ENCODE data around the gene TMEM62.
A peak's percentile ranks its signal among the peaks of the same experiment; 100 is the strongest.
"Not testable (repeated sequence)": the region's sequence is repeated elsewhere in the genome, so short reads cannot be mapped to it uniquely, and the experiment has no call there.

TMEM62 gene

DNA sequence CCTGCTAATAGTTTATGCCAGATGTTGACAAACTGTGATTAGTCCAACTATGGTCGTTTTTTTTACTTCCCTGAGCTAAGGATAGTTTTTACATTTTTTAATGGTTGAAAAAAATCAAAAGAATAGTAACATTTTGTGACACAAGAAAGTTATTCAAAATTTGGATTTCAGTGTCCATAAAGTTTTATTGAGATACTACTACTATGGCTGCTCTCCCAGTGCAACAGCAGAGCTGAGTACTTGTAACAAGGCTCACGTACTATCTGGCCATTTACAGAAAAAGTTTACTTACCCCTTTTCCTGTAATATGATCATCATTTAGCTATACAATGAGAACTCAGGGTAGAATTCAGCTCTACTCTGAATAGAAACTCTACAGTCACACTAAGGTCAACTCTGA, 11.5 kb upstream of the TMEM62 start:
- DNase-seq, result no peak

DNA sequence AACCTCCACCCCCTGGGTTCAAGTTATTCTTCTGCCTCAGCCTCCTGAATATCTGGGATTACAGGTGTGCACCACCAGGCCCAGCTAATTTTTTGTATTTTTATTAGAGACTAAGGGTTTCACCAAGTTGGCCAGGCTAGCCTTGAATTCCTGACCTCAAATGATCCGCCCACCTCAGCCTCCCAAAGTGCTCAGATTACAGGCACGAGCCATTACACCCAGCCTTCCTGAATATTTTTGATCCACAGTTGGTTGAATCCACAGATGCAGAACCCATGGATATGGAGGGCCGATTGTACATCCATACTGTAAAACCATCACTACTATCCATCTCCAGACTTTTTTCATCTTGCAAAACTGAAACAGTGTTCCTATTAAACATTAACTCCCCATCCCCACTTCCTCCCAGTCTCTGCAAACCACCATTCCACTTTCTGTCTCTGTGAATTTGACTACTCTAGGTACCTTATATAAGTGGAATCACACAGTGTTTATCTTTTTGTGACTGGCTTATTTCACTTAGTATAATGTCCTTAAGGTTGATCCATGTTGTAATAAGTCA, 8.2 kb upstream of the TMEM62 start:
- no peak for DNase-seq

DNA sequence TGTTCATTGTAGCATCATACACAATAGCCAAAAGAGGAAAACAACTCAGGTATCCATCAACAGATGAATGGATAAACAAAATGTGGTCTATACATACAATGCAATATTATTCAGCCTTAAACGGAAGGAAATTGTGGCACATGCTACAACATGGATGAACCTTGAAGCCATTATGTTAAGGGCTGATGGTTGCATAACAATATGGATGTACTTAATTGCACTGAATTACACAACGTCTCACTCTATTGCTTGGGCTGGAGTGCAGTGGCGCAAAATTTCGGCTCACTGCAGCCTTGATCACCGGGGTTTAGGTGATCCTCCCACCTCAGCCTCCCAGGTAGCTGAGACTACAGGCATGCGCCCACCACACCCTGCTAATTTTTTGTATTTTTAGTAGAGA, 7.0 kb upstream of the TMEM62 start:
- no peak for DNase-seq

DNA sequence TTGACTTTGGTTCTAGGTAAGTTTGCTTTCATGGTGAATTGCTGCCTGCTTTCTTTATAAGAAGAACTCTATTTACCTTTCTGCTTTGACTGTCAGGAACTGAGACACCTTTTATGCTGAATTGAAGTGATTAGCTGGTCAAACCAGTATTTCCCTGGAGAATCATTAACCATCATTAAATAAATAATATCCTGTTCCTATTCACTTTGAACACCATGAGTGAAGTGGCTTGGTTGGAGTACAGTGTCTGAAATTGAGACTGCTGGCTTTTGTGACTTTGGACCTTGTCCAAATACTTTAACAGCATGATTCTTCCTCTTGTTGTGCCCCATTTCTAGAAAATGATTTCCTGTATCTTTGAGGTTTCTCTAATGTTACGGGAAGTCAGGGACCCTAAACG, 5.6 kb upstream of the TMEM62 start:
- DNase-seq, result no peak

DNA sequence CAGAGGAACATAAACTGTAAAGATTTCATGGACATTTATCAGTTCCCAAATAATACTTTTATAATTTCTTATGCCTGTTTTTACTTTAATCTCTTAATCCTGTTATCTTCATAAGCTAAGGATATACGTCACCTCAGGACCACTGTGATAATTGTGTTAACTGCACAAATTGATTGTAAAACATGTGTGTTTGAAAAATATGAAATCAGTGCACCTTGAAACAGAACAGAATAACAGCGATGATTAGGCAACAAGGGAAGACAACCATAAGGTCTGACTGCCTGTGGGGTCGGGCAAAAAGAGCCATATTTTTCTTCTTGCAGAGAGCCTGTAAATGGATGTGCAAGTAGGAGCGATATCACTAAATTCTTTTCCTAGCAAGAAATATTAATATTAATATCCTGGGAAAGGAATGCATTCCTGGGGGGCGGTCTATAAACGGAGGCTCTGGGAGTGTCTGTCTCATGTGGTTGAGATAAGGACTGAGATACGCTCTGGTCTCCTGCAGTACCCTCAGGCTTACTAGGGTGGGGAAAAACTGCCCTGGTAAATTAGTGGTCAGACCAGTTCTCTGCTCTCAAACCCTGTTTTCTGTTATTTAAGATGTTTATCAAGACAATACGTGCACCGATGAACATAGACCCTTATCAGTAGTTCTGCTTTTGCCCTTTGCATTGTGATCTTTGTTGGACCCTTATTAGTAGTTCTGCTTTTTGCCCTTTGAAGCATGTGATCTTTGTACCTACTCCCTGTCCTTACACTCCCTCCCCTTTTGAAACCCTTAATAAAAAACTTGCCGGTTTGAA, 5.0 kb upstream of the TMEM62 start:
- DNase-seq, result not testable (repeated sequence)

DNA sequence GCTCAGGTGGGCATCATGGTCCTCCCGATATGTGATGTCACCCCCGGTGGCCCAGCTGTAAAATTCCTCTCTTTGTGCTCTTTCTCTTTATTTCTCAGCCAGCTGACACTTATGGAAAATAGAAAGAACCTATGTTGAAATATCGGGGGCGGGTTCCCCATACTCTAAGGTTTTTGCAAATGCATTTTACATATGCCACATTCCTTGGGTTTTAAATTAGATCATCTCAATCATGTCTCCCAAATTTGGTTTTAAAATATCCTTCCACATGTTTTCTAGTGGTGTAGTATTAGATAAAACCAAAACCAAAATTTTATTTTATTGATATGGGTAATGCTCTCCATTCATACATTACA, 4.4 kb upstream of the TMEM62 start:
- no peak for DNase-seq

DNA sequence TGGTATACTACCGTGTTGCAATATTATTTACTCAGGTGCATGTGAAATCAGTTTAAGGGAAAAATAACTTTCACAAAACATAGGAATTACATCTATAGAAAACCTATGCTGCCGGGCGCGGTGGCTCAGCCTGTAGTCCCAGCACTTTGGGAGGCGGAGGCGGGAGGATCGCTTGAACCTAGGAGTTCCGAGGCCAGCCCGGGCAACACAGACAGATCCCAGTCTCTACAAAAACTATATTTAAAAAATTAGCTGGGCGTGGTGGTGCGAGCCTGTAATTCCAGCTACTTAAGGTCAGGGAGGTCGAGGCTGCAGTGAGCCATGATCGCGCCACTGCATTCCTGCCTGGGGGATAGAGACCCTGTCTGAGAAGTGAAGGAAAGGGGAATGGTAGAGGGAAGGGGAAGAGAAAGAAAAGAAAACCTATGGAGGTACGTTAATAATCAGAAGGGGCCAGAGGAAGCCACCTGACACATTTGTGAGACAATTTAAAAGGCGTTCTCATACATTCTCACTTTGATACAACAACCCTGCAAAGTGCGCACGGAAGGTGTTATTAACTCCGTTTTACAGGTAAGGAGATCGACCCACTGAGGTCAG, 456 bp upstream of the TMEM62 start:
- peak in 5 of 51 donors; percentile 8 to 20 (median 16) for DNase-seq

DNA sequence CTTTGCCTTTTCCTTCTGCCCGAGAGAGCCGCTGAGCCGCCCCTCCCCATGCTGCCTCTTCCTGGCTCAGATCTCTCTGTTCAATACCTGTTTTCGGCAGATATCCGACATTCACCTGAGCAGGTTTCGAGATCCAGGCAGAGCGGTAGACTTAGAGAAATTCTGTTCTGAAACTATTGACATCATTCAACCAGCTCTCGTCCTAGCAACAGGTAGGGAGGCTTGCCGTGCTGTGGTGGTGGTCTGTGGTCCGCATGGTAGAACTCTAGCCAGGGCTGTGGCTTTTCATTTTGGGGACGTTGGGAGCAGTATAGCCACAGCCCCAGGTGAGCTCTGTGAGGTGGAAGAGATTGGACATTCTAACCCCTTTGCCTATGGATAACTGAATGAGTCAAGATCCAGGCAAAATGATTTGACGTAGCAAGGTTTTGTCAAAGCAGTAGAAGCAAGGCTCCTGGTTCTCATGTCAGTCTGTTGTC, 810 bp downstream of the TMEM62 start:
- DNase-seq, result peak in 11 of 51 donors; percentile 12 to 54 (median 24)

DNA sequence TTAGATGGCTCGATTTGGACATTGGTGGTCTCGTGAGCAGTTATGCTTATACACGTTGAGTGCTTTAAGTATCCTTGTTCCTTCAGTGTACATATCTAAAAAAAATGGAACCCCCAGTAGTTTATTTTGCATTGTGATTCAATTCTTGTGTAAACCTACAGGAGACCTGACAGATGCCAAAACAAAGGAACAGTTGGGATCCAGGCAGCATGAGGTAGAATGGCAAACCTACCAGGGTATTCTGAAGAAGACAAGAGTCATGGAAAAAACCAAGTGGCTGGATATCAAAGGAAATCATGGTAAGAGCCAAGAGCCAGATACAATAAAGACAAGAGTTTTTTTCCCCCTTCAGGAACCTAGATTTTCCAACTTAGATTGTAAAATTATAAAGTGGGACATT, 2.0 kb downstream of the TMEM62 start:
- no peak for DNase-seq

DNA sequence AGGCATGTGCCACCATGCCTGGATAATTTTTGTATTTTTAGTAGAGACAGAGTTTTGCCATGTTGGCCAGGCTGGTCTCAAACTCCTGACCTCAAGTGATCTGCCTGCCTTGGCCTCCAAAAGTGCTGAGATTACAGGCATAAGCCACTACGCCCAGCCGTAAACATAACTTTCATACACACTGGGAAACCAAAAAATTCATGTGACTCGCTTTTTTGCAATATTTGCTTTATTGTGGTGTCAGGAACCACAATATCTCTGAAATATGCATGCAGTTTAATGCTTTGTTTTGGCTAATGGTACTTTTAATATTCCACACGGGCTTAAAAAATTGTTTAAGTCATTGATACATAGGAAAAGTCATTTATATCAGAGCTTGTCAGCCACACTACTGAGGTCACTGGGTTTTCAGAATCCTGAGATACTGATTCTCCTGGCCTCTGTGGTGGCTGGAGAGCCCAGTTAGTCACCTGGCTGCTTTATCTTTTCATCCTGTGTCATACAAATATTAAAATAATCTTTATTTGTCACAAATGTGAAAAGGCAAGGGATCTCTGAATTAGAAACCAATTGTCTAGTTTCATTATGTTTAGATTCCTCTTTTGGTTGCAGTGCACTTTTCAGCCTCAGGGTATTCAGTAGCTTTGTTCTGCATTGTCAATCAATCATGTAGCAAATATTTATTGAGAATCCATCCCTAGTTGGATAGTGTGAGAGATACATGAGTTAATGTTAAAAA, 10.0 kb downstream of the TMEM62 start:
- DNase-seq, result no peak

DNA sequence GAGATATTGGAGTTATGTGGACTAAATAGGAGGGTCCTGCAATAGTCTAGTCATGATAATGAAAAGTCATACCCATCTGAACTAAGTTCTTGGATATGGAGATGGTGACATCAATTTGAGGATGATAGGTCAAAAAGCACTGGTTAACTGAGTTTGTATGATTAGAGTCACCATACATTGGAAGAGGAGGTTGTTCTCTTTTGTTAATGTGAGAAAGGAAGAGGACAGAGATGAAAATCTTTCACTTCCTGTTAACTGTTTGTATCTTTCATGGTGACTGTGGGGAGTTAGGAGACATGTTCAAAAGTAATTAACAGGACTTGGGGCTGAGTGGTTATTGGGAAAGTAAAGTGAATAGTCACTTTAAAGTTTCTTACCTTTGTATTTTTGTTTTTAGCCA, 11.1 kb downstream of the TMEM62 start:
- DNase-seq, result no peak

DNA sequence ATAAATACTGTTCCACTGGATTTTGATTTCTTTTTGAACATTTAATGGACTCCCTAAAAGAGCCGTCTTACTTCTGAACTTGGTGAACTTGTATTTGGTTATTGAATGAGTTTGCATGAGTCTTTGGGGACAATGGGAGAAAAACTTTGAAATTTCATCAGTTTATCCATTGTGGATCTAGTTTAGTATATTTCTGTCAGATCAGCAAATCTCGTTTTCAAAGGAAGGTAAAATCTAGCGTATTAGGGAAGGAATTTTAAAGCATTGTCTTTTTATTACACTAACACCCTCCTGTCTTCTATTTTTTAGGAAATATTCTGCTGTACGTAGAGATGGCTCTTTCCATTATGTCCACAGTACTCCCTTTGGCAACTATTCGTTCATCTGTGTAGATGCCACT, 12.8 kb downstream of the TMEM62 start:
- DNase-seq, result no peak

DNA sequence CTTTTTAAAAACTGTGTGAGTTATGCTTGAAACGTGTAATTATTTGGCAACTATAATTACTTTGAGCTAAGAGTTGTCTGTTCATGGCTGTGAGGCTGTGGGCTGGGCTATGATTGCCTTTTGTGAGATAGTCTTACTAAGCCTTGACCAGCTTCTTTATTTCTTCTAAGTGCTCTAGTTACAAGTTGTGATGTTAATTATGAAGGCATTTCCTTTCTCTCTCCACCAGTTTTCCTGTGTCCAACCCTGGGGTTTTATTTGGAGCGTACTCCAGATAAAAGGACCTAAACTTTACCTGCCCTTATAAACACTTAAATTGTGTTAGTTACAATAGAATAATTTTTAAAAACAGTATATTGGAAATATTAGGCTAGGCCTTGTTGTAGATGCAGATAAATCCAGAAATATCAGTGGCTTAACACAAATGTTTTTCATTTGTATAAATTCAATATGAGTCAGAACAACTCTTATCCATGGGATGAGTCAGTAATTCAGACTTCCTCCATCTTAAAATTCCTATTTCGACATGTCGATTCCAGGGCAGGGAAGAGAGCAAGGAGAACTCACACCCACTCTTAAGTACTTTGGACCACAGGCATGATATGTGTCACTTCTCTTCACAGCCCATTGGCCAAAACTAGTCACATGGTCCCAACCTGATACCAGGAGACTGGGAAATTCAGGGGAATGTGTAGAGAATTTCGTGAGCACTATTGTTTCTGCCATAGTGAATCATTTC, 17.0 kb downstream of the TMEM62 start:
- no peak for DNase-seq

DNA sequence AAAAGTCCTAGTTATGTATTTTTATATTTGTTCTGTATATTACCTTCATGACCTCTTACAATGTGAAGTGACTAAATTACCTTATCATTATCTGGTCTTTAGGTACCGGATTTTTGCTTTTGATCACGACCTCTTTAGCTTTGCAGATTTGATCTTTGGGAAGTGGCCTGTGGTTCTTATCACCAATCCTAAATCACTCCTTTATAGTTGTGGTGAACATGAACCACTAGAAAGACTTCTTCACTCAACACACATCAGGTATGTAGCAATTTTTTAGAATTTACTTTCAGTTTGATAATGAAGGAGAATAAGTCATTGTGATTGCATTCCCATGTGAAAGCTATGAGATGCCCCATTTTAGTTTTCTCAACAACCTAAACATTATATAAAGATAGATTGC, 18.3 kb downstream of the TMEM62 start:
- no peak for DNase-seq

DNA sequence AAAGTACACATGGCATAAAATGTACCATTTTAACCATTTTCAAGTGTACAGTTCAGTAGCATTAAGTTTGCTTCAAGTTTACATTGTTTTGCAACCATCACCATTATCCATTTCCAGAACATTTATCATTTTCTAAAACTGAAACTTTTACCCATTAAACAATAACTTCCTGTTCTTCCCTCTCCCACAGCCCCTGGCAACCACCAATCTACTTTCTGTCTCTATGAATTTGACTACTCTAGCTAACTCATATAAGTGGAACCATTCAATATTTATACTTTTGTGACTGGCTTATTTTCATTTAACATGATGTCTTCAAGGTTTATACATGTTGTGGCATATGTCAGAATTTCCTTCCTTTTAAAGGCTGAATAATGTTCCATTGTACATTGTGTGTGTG, 19.9 kb downstream of the TMEM62 start:
- DNase-seq, result no peak

DNA sequence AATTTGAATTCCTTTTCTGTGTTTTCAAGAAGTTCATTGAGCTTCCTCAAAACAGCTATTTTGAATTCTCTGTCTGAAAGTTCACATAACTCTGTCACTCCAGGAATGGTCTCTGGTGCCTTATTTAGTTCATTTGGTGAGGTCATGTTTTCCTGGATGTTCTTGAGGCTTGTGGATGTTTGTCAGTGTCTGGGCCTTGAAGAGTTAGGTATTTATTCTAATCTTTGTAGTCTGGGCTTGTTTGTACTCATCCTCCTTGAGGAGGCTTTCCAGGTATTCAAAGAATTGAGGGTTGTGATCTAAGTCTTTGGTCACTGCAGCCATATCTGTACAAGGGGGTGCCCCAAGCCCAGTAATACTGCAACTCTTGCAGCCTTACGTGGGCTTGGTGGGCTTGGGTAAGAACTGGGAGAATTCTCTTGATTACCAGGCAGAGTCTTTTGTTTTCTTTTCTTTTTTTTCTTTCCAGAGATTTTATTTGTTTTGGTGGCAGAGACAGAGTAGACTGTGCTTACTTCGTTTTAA, 32.5 kb downstream of the TMEM62 start:
- no peak for DNase-seq

DNA sequence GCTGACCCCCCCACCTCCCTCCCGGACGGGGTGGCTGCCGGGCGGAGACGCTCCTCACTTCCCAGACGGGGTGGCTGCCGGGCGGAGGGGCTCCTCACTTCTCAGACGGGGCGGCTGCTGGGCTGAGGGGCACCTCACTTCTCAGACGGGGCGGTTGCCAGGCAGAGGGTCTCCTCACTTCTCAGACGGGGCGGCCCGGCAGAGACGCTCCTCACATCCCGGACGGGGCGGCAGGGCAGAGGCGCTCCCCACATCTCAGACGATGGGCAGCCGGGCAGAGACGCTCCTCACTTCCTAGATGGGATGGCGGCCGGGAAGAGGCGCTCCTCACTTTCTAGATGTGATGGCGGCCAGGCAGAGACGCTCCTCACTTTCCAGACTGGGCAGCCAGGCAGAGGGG, 33.9 kb downstream of the TMEM62 start:
- not testable (repeated sequence) for DNase-seq

DNA sequence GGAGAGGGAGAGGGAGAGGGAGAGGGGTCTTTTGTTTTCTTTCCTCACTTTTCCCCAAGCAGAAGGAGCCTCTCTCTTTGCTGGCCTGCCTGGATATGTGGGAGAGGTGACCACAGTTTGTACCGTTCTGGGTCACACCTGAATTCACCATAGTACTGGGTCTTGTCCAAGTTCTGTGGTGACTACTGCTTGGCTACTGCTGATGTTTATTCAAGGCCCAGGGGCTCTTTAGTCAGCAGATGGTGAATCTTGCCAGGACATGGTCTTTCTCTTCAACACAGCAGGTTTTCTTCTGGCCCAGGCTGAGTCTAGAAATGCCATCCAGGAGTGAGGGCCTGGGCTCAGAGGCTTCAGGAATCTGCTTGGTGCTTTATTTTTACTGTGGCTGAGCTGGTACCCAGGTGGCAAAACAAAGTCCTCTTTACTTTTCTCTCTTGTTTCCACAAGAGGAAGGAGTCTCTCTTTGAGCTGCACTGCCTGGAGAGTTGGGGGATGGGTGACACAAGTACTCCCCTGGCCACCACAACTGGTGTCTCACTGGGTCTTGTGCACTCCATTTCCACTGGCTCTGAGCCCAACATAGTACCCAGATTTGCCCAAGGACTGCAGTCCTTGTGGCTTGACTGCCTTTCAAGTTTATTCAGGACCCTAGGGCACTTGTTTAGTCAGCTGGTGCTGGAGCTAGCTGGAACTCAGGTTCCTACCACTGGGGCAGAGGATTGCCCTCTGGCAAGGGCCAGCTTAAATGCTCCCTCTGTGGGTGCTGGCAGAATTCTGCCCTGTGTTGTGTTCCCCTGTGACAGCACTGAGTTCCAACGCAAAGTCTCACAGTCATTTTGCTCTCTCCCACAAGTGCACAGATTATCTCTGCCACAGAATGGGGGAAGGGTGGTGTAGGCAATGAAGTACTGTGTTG, 35.1 kb downstream of the TMEM62 start:
- DNase-seq, result peak in 9 of 51 donors; percentile 6 to 29 (median 17)

DNA sequence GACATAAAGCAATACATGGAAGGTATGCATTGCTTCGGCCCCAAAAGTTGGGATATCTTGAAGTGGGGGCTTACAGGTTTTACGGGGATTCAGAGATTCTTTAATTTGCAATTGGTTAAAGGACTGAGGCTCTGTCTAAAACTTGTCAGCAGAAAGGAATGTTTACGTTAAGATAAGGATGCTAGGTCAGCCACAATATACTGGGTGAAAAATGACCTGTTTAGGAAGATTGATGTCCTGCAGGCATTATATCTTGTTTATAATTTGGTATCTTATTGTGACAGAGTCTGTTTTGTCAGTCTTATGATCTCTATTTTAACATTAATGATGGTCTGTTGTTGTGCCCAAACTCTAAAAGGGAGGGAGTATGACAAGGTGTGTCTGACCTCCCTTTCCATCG, 36.5 kb downstream of the TMEM62 start:
- no peak for DNase-seq

DNA sequence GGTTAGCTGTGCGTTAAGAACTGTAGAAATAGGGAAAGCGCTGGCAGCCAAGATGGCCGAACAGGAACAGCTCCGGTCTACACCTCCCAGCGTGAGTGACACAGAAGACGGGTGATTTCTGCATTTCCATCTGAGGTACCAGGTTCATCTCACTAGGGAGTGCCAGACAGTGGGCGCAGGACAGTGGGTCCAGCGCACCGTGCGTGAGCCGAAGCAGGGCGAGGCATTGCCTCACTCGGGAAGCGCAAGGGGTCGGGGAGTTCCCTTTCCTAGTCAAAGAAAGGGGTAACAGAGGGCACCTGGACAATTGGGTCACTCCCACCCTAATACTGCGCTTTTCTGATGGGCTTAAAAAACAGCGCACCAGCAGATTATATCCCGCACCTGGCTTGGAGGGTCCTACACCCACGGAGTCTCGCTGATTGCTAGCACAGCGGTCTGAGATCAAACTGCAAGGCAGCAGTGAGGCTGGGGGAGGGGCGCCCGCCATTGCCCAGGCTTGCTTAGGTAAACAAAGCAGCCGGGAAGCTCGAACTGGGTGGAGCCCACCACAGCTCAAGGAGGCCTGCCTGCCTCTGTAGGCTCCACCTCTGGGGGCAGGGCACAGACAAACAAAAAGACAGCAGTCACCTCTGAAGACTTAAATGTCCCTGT, 42.4 kb downstream of the TMEM62 start:
- not testable (repeated sequence) for DNase-seq
